Testis (tissue), 2 donors: ENCODE measurements around the gene PRIM2.

ENCODE experiments used
- POLR2A ChIP-seq: fragments of 450-650 bp; IDR thresholded peaks from one replicate; pipeline ENCODE4 v1.6.1; 2017; ENCODE audit warnings: antibody characterized with exemption, mild to moderate bottlenecking, moderate library complexity
- TF ChIP-seq, protein P1 (sequence below), 3 experiments: fragments of 450-650 bp in 2 of 3; fragments of 200-600 bp in 1 of 3; sonication (generic) in 1 of 3; IDR thresholded peaks; one replicate each; pipeline ENCODE4 v1.5.1; 2016 to 2019; ENCODE audit warnings: antibody characterized with exemption in 3 of 3, mild to moderate bottlenecking in 2 of 3, moderate library complexity in 1 of 3

DNA sequence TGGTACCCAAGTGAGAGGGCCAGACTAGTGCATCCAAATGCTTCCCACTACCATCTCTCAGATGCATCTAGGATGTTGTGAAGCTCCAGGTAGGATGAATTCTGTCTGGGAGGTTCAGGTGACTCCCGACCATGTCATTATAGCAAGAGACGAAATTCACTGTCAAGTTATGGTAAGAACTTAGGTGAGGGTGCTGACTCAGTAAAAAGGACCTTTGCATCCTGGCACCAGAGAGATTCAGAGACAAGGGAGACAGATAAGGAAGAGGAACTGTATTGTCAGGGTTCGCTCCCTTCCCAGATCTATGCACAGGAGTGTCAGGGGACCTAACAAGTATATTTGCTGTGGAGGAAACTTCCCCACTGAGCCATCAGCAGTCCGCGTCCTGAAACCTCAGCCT is 11.2 kb upstream of the PRIM2 start:
- TF ChIP-seq, protein P1, sequence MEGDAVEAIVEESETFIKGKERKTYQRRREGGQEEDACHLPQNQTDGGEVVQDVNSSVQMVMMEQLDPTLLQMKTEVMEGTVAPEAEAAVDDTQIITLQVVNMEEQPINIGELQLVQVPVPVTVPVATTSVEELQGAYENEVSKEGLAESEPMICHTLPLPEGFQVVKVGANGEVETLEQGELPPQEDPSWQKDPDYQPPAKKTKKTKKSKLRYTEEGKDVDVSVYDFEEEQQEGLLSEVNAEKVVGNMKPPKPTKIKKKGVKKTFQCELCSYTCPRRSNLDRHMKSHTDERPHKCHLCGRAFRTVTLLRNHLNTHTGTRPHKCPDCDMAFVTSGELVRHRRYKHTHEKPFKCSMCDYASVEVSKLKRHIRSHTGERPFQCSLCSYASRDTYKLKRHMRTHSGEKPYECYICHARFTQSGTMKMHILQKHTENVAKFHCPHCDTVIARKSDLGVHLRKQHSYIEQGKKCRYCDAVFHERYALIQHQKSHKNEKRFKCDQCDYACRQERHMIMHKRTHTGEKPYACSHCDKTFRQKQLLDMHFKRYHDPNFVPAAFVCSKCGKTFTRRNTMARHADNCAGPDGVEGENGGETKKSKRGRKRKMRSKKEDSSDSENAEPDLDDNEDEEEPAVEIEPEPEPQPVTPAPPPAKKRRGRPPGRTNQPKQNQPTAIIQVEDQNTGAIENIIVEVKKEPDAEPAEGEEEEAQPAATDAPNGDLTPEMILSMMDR (IDR thresholded peaks at IDR 0.05), result no peak
- no peak for TF ChIP-seq POLR2A
